ENCODE results near the gene RAB1B. TPM values are rescaled to one million over a fixed set of nuclear protein-coding genes. Genes with fewer than 3 reads are reported as not detected.

Gene RAB1B
- total RNA-seq, 4 donors from 2014 or later, result 74.0 to 107 (median 87.1) TPM

DNA sequence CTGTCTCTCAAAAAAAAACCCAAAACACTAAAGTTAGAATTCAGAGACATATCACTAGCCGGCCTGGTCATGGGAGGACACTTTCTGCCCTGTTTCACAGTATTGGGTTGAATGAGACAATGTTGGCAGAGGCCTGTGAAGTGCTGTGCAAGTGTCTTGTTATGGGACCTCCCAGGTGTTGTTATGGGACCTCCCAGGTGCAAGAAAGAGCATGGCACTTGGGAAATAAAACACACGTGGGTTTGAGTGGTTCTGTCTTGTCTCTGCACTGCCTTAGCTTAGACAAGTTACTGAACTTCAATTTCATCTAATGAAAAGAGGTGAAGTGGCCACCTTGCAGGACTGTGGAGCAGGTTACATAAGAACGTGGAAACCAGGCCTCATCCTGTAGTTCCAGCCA is 28.9 kb upstream of the RAB1B start:
- DNase-seq (ENCODE audit: low spot score) (no peak), ATAC-seq (ENCODE audit: low FRiP score) (no peak)
- no peak for TF ChIP-seq CTCF (IDR thresholded peaks at IDR 0.05)

DNA sequence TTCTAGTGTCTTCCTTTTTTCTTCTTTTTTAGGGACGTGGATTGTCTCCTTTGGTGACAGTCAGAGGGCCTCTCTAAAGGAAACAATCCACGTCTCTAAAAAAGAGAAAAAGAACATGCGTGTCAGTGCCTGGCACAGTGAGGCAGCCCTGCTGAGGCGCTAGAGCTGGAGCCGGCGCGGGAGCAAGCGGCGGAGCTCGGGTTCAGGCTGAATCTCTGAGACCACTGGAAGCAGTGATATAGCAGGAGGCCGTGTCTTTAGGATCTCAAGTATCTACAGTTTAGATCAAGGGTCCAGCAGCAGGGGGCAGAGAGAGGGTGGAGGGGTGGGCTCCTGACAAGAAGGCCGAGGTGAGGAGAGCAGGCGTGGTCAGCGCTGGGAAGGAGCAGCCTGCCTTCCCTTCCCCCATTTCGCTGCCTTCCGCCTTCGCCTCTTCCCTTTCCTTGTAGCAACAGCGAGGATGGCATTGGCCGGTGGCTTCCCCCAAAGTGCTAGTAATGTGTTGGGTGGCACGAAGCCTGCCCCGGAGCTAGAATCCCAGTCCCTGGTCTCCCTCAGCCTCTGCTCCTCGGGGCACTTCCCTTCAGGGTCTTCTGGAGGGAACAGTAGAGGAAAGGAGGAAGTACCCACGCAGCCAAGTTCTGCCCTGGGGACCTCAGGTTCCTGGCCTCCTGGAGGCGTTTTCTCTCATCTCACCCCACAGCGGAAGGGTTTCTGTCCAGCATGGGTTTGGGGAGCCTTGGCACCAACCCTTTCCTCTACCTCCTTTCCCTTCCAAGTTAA is 28.2 kb upstream of the RAB1B start:
- no peak for TF ChIP-seq CTCF (IDR thresholded peaks at IDR 0.05)
- ATAC-seq (ENCODE audit: low FRiP score) (no peak), DNase-seq (ENCODE audit: low spot score) (no peak)

DNA sequence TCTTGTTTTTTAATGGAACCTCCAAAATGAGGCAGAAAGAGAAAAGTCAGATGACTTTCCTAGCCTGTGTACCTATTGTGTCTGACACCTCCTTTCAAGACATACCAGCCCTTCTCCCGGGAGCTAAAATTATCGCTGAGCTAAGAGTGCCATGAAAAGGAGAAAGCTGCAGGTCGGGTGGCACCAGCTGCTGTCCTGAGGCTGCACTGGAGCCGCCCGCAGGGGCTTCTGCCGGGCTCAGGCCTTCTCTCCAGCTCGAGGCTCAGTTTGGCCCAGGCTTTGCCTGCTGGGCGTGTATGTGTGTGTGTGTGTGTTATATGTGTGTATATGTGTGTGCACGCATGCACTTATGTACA is 27.7 kb upstream of the RAB1B start:
- ATAC-seq (ENCODE audit: low FRiP score) (no peak), DNase-seq (ENCODE audit: low spot score) (no peak)
- no peak for TF ChIP-seq CTCF (IDR thresholded peaks at IDR 0.05)

GRCh38 chr11:66242095-66242765 is 26.2 kb upstream of the RAB1B start:
- ATAC-seq (ENCODE audit: low FRiP score) (no peak), DNase-seq (ENCODE audit: low spot score) (no peak)
- no peak for TF ChIP-seq CTCF (IDR thresholded peaks at IDR 0.05)

- no peak for TF ChIP-seq CTCF (IDR thresholded peaks at IDR 0.05)
- no peak for ATAC-seq (ENCODE audit: low FRiP score)
Measured at GRCh38 chr11:66243782-66244535, 24.5 kb upstream of the RAB1B start.

GRCh38 chr11:66247295-66247694 is 21.1 kb upstream of the RAB1B start:
- TF ChIP-seq CTCF (IDR thresholded peaks at IDR 0.05), result no peak
- DNase-seq (ENCODE audit: low spot score) (no peak), ATAC-seq (ENCODE audit: low FRiP score) (no peak)

More at GRCh38 chr11:66243782-66244535, 24.5 kb upstream of the RAB1B start:
- no peak for DNase-seq (ENCODE audit: low spot score)

Data from omental fat pad (tissue), 4 donors.